Lung (tissue), 12 donors: ENCODE data around the gene SPACDR. TPM values are rescaled to one million over a fixed set of nuclear protein-coding genes. Genes with fewer than 3 reads are reported as not detected.

ENCODE experiments used
- ATAC-seq: fragments of 200-7000 bp; cut with Tn5 transposase; one replicate; pipeline ENCODE4 v1.9.1; 2020; ENCODE audit warnings: moderate number of reproducible peaks; ENCODE audit not compliant: insufficient read depth, low FRiP score
- DNase-seq, 3 donors: peaks; one replicate each; pipeline ENCODE4 v3.0.0-alpha.2; 2013 to 2017
- H3K27ac ChIP-seq, 2 donors: one replicate each; pipeline ENCODE4 v1.5.1; 2013; ENCODE audit warnings: mild to moderate bottlenecking in 2 of 2, moderate library complexity in 2 of 2, control low read depth in 1 of 2, inconsistent platforms in 1 of 2, low read depth in 1 of 2, low read length in 1 of 2
- H3K27me3 ChIP-seq, 3 donors: one replicate each; pipeline ENCODE4 v1.5.1; 2013; ENCODE audit warnings: low read length in 2 of 3; ENCODE audit not compliant: control insufficient read depth in 3 of 3, insufficient read depth in 3 of 3
- H3K36me3 ChIP-seq, 4 donors: one replicate each; pipeline ENCODE4 v1.5.1; 2013; ENCODE audit warnings: low read length in 4 of 4, mild to moderate bottlenecking in 1 of 4, moderate library complexity in 1 of 4; ENCODE audit not compliant: control insufficient read depth in 4 of 4, insufficient read depth in 4 of 4
- H3K4me1 ChIP-seq, 5 donors: one replicate each; pipeline ENCODE4 v1.5.1; 2013; ENCODE audit warnings: low read length in 5 of 5, mild to moderate bottlenecking in 2 of 5, moderate library complexity in 1 of 5; ENCODE audit not compliant: control insufficient read depth in 5 of 5, insufficient read depth in 5 of 5
- H3K4me3 ChIP-seq: one replicate; pipeline ENCODE4 v1.5.1; 2013; ENCODE audit warnings: mild to moderate bottlenecking, control low read depth, moderate library complexity
- H3K9ac ChIP-seq, 2 donors: one replicate each; pipeline ENCODE4 v1.5.1; 2013; ENCODE audit warnings: low read length in 2 of 2, control low read depth in 1 of 2; ENCODE audit not compliant: insufficient read depth in 1 of 2
- H3K9me3 ChIP-seq, 4 donors: one replicate each; pipeline ENCODE4 v1.5.1; 2013; ENCODE audit warnings: low read length in 3 of 4, mild to moderate bottlenecking in 1 of 4, moderate library complexity in 1 of 4; ENCODE audit not compliant: control insufficient read depth in 4 of 4, insufficient read depth in 3 of 4
- WGBS, 2 donors: extraction: QIAGEN DNeasy Blood & Tissue Kit; methylation state at CpG; one replicate each; pipeline ENCODE4 v1.1.7; 2013; 5-methylcytosine and 5-hydroxymethylcytosine counted together
- polyA plus RNA-seq, 2 donors: library from polyadenylated mRNA; stranded (reverse); fragments of 200-250 nt; gene quantifications; one replicate each; pipeline ENCODE4 v1.2.1, GENCODE V29; 2013
- total RNA-seq, 2 donors: library from RNA; depleted of rRNA in 1 of 2; stranded (reverse); fragments of >200 nt in 1 of 2; gene quantifications; one replicate each; pipeline ENCODE4 v1.2.1, GENCODE V29; 2014 to 2021
- TF ChIP-seq, protein P1 (sequence below): IDR thresholded peaks from 2 replicates; pipeline ENCODE4 v1.5.1; 2012; ENCODE audit warnings: mild to moderate bottlenecking; ENCODE audit errors: control extremely low read depth, extremely low read depth
- donor health status: control.
- donor health status: control.
- donor health status: Bipolar disorder and iron deficiency.
- donor health status: healthy.
- donor health status: DM: yes; HTN: yes; CAD: no.

Gene SPACDR
- total and polyA plus RNA-seq, 4 donors, result 0.54 to 2.0 (median 0.83) TPM

- TF ChIP-seq, protein P1, sequence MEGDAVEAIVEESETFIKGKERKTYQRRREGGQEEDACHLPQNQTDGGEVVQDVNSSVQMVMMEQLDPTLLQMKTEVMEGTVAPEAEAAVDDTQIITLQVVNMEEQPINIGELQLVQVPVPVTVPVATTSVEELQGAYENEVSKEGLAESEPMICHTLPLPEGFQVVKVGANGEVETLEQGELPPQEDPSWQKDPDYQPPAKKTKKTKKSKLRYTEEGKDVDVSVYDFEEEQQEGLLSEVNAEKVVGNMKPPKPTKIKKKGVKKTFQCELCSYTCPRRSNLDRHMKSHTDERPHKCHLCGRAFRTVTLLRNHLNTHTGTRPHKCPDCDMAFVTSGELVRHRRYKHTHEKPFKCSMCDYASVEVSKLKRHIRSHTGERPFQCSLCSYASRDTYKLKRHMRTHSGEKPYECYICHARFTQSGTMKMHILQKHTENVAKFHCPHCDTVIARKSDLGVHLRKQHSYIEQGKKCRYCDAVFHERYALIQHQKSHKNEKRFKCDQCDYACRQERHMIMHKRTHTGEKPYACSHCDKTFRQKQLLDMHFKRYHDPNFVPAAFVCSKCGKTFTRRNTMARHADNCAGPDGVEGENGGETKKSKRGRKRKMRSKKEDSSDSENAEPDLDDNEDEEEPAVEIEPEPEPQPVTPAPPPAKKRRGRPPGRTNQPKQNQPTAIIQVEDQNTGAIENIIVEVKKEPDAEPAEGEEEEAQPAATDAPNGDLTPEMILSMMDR, result no peak
- ATAC-seq, result peak; percentile 23
- Histone ChIP-seq H3K27ac (peak overlapping the region; percentile 73 to 76), H3K4me1 (peaks cover 4 to 35% (median 18%) of the 10 kb centered on the region in 5 donors), H3K4me3 (no peak overlapping the region), H3K27me3 (no peaks in the 10 kb centered on the region), H3K36me3 (peaks cover 3 to 28% (median 13%) of the 10 kb centered on the region in 4 donors), H3K9me3 (no peaks in the 10 kb centered on the region), H3K9ac (no peak overlapping the region)
- DNase-seq, result peak in 1 of 3 donors; percentile 20
- whole genome bisulfite sequencing, 2 donors, result 40 to 52% methylated on average over 14 of the region's 14 CpGs
These were observed 8.9 kb upstream of the SPACDR start for GRCh38 chr7:100472854-100473499.

DNA sequence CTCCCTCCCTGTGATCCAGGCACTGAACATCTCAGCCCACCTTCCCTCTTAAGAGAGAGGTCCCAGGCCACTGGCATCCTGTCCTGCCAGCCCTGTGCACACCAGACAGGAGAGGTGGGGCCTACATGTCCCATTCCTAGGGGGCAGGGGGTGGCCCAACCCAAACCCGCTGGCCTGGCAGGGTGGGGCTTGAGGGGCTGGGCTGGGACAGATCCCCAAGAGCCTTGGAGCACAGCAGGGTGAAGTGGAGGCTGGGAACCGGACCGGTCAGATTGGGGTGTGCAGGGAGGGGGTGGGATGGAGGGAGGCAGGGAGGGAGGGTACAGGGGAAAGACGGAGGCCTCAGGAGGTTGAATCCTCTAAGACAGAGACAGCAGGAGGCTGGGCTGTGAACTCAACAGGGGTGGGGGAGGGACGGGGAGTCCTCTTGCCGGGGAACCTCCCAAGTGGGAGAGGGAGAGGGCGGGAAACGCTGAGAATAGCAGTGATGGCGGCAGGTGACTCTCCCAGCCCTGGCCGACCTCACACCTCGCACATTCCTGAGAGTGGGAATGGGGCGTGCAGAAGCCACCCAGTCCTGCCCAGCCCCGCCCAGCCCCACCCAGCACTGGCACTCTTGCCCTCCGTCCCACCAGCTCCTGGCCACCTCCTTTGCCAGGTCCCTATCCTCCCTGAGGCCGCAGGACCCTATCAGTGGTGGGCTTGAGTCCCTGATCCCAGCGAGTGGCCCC lies 8.2 kb upstream of the SPACDR start:
- no peak for ATAC-seq
- WGBS, 2 donors, result 58 to 80% methylated on average over 16 of the region's 16 CpGs
- Histone ChIP-seq H3K9me3 (no peaks in the 10 kb centered on the region), H3K36me3 (peaks cover 3 to 33% (median 14%) of the 10 kb centered on the region in 4 donors), H3K27me3 (no peaks in the 10 kb centered on the region), H3K9ac (no peak overlapping the region), H3K27ac (peak overlapping the region; percentile 73 to 76), H3K4me1 (peaks cover 4 to 39% (median 18%) of the 10 kb centered on the region in 5 donors), H3K4me3 (no peak overlapping the region)
- DNase-seq, result peak in 1 of 3 donors; percentile 24
- TF ChIP-seq, protein P1, result no peak

DNA sequence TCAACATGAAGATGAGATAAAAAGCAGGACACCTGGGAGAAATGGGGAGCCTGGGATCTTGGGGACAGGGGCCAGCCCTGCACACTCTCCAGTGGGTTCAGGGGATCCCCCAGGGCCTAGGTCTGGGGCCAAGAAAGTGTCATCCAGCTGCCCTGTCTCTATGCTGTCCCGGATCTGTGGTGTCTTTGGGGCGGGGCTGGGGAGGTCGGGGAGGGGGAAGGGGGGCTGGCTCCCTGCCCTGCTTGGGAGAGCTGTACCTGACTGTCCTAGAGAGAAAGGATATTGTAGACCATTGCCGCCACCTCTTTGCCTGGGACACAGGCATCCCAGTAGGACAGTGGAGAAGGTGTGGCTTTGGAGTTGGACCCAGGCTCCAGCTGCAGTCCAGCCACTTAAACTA lies 7.0 kb upstream of the SPACDR start:
- no peak overlapping the region for H3K27ac ChIP-seq
- H3K4me1 ChIP-seq, result peaks cover 0 to 35% (median 10%) of the 10 kb centered on the region in 5 donors
- no peak for DNase-seq
- H3K27me3 ChIP-seq, result no peaks in the 10 kb centered on the region
- TF ChIP-seq, protein P1, result no peak
- H3K9me3 ChIP-seq, result no peaks in the 10 kb centered on the region
- peaks cover 3 to 41% (median 13%) of the 10 kb centered on the region in 4 donors for H3K36me3 ChIP-seq
- no peak for ATAC-seq
- H3K9ac ChIP-seq, result no peak overlapping the region
- no peak overlapping the region for H3K4me3 ChIP-seq
- 56 to 66% methylated on average over 4 of the region's 4 CpGs for WGBS, 2 donors
